K562 (cell line): ENCODE results near the gene B4GALT4. TPM values are rescaled to one million over a fixed set of nuclear protein-coding genes. Genes with fewer than 3 reads are reported as not detected.
"Not testable (repeated sequence)": the region's sequence is repeated elsewhere in the genome, so short reads cannot be mapped to it uniquely, and the experiment has no call there.

ENCODE experiments used
- ATAC-seq: fragments of 200-7000 bp; cut with Tn5 transposase; 3 replicates; pipeline ENCODE4 v1.9.1; 2020; ENCODE audit warnings: moderate library complexity
- BruUV-seq: library from RNA; stranded (reverse); fragments of 400-500 nt; replicated peaks from 2 replicates; lab custom pipeline; 2021; lab: Mats Ljungman, UMichigan
- CTCF ChIA-PET: fragments of 300-600 bp; formaldehyde crosslinking; extraction: SDS; loops from one replicate; lab custom pipeline; 2021; ENCODE audit warnings: low intra/inter-chr PET ratio; lab: Yijun Ruan, JAX
- POLR2A ChIA-PET: fragments of 300-600, 350-650 bp; sonication (Branson Sonifier 250); formaldehyde crosslinking; extraction: SDS; loops from one replicate; lab custom pipeline; 2021; ENCODE audit warnings: antibody characterized with exemption, inconsistent platforms; lab: Yijun Ruan, JAX
- DNase-seq, 4 experiments: peaks; one replicate each; pipeline versions ENCODE4 v3.0.0 to v3.0.0-alpha.2; 2011 to 2018; ENCODE audit warnings: low spot score in 3 of 4, mixed read lengths in 3 of 4; ENCODE audit errors: extremely low read depth in 1 of 4
- FAIRE-seq: peaks from 2 replicates; lab custom pipeline; 2011; peaks lifted over from hg19 to GRCh38; lab: Jason Lieb, UNC
- H2AFZ ChIP-seq: 2 replicates; pipeline ENCODE4 v1.6.0; 2011; ENCODE audit warnings: low read depth, low read length, control low read depth, inconsistent platforms
- H3K27ac ChIP-seq: fragments of 200-600 bp; 3 replicates; pipeline ENCODE4 v1.8.0; 2011; ENCODE audit warnings: low read depth, mild to moderate bottlenecking, control low read depth, inconsistent platforms, low read length, moderate library complexity, mixed read lengths; ENCODE audit errors: extremely low read depth
- H3K27me3 ChIP-seq, 2 experiments: fragments of 300-600 bp in 1 of 2; 2 replicates in 1 of 2; 3 replicates in 1 of 2; pipeline versions ENCODE4 v1.6.0 to v1.8.0; 2011; ENCODE audit warnings: inconsistent platforms in 2 of 2, low read length in 2 of 2, mild to moderate bottlenecking in 1 of 2, mixed read lengths in 1 of 2, moderate library complexity in 1 of 2; ENCODE audit not compliant: control insufficient read depth in 2 of 2, insufficient read depth in 2 of 2
- H3K36me3 ChIP-seq: fragments of 300-600 bp; 3 replicates; pipeline ENCODE4 v1.8.0; 2011; ENCODE audit warnings: mild to moderate bottlenecking, low read length, inconsistent platforms; ENCODE audit not compliant: control insufficient read depth, insufficient read depth
- H3K4me1 ChIP-seq, 2 experiments: fragments of 200-600 bp in 1 of 2; replicated peaks in 1 of 2; 2 replicates in 1 of 2; 3 replicates in 1 of 2; pipeline versions ENCODE4 v1.5.1 to v1.8.0; 2011; ENCODE audit warnings: inconsistent platforms in 2 of 2, low read length in 2 of 2, mild to moderate bottlenecking in 1 of 2, mixed read lengths in 1 of 2, moderate library complexity in 1 of 2; ENCODE audit not compliant: control insufficient read depth in 2 of 2, insufficient read depth in 2 of 2
- H3K4me2 ChIP-seq: 2 replicates; pipeline ENCODE4 v1.6.1; 2011; ENCODE audit warnings: low read length, control low read depth, inconsistent platforms, mixed read lengths; ENCODE audit not compliant: insufficient read depth
- H3K4me3 ChIP-seq: fragments of 200-600 bp; sonication (generic), shearing (Covaris generic); 2 replicates; pipeline ENCODE4 v1.5.1; 2016; ENCODE audit warnings: control low read depth, inconsistent platforms
- H3K79me2 ChIP-seq: fragments of 200-600 bp; 3 replicates; pipeline ENCODE4 v1.8.0; 2011; ENCODE audit warnings: low read length, inconsistent platforms; ENCODE audit not compliant: control insufficient read depth, insufficient read depth
- H3K9ac ChIP-seq, 2 experiments: 2 replicates each; pipeline versions ENCODE4 v1.6.0 to v1.6.1; 2011; ENCODE audit warnings: low read depth in 2 of 2, low read length in 2 of 2, control low read depth in 1 of 2, inconsistent platforms in 1 of 2, mild to moderate bottlenecking in 1 of 2, mixed read lengths in 1 of 2; ENCODE audit not compliant: insufficient read depth in 1 of 2
- H3K9me1 ChIP-seq: one replicate; pipeline ENCODE4 v1.6.0; 2011; ENCODE audit warnings: inconsistent platforms, mild to moderate bottlenecking, low read length, moderate library complexity; ENCODE audit not compliant: control insufficient read depth, insufficient read depth
- H3K9me3 ChIP-seq: replicated peaks from 2 replicates; pipeline ENCODE4 v1.5.1; 2011; ENCODE audit warnings: low read depth, low read length, inconsistent platforms; ENCODE audit not compliant: control insufficient read depth, insufficient read depth
- H4K20me1 ChIP-seq: replicated peaks from 2 replicates; pipeline ENCODE4 v1.6.1; 2011; ENCODE audit warnings: low read length, inconsistent platforms, mixed read lengths; ENCODE audit not compliant: control insufficient read depth, insufficient read depth
- ARID1B ChIP-seq: fragments of 450-650 bp; IDR thresholded peaks from 2 replicates; pipeline ENCODE4 v1.6.1; 2016; ENCODE audit warnings: antibody characterized with exemption, mild to moderate bottlenecking, inconsistent platforms
- CBFA2T2 ChIP-seq: fragments of 450-650 bp; conservative IDR thresholded peaks from 2 replicates; pipeline ENCODE4 v1.6.1; 2017; ENCODE audit warnings: mild to moderate bottlenecking
- CBFA2T3 ChIP-seq: fragments of 450-650 bp; IDR thresholded peaks from 2 replicates; pipeline ENCODE4 v1.6.1; 2017
- DMBX1 ChIP-seq: fragments of 250-450 bp; sonication (Bioruptor Pico); IDR thresholded peaks from 2 replicates; pipeline ENCODE4 v1.8.0; 2022; ENCODE audit warnings: inconsistent platforms, mild to moderate bottlenecking, moderate library complexity, borderline replicate concordance
- NCOR1 ChIP-seq: fragments of 450-650 bp; IDR thresholded peaks from 2 replicates; pipeline ENCODE4 v1.6.1; 2016; ENCODE audit warnings: mild to moderate bottlenecking, moderate library complexity
- NR2C1 ChIP-seq, 2 experiments: fragments of 450-650 bp; IDR thresholded peaks; 2 replicates each; pipeline ENCODE4 v1.6.1; 2017; ENCODE audit warnings: mild to moderate bottlenecking in 2 of 2, antibody characterized with exemption in 1 of 2, inconsistent platforms in 1 of 2, missing compliant biosample characterization in 1 of 2, missing genetic modification characterization in 1 of 2
- NR4A1 ChIP-seq, 2 experiments: fragments of 250-450 bp in 1 of 2; fragments of 450-650 bp in 1 of 2; sonication (Bioruptor Pico) in 1 of 2; IDR thresholded peaks; 2 replicates each; pipeline versions ENCODE4 v1.4.0 to v1.6.1; 2016 to 2020; ENCODE audit warnings: mild to moderate bottlenecking in 2 of 2, missing compliant biosample characterization in 1 of 2, missing genetic modification characterization in 1 of 2, moderate library complexity in 1 of 2
- TAL1 ChIP-seq: fragments of 450-650 bp; IDR thresholded peaks from 2 replicates; pipeline ENCODE4 v1.6.1; 2016; ENCODE audit warnings: mild to moderate bottlenecking
- WGBS: fragments of 100-300 bp; shearing (Covaris generic); methylation state at CpG from one replicate; pipeline ENCODE4 v1.1.6; 2016; ENCODE audit warnings: low coverage, mixed read lengths; ENCODE audit not compliant: insufficient coverage; ENCODE audit errors: missing lambda C conversion rate; 5-methylcytosine and 5-hydroxymethylcytosine counted together
- in situ Hi-C: fragments of 300-500 bp; cut with MboI; formaldehyde crosslinking; loops from 4 replicates; pipeline ENCODE4 v1.15.0; 2018; ENCODE audit warnings: inconsistent platforms, mixed read lengths
- intact Hi-C: fragments of 100-400 bp; cut with micrococcal nuclease; formaldehyde crosslinking; loops from 2 replicates; pipeline ENCODE4 v1.14.2; 2022
- polyA plus RNA-seq, 8 experiments: library from polyadenylated mRNA; depleted of rRNA in 4 of 8; stranded (reverse) in 5 of 8; unstranded in 3 of 8; fragments of >200 nt; fragmentation: Nextera tagmentation in 2 of 8; fragmentation: Illumina TruSeq in 1 of 8; extraction: Ambion mirVana in 2 of 8; extraction: Trizol in 1 of 8; gene quantifications; 2 replicates each; pipeline versions ENCODE4 v1.2.1 to v1.2.3, GENCODE V29; 2011 to 2014; ENCODE audit warnings: inconsistent platforms in 1 of 8, missing spikeins in 1 of 8
- total RNA-seq, 7 experiments: library from RNA; depleted of rRNA in 6 of 7; stranded (reverse); fragments of >200 nt in 6 of 7; fragmentation: Illumina TruSeq in 2 of 7; extraction: Trizol in 2 of 7; gene quantifications; 2 replicates each; pipeline versions ENCODE4 v1.2.1 to v1.2.3, GENCODE V29; 2011 to 2021; ENCODE audit warnings: low replicate concordance in 1 of 7
- TF ChIP-seq, protein P1 (sequence below): fragments of 450-650 bp; IDR thresholded peaks from 2 replicates; pipeline ENCODE4 v1.6.1; 2017; ENCODE audit warnings: antibody characterized with exemption, mild to moderate bottlenecking

The B4GALT4 gene
- total and polyA plus RNA-seq, 9 of the 15 experiments (the other 6 are each of a cell fraction or from before 2014, with no cell fraction given): 8.2 to 17.8 (median 12.2) TPM

DNA sequence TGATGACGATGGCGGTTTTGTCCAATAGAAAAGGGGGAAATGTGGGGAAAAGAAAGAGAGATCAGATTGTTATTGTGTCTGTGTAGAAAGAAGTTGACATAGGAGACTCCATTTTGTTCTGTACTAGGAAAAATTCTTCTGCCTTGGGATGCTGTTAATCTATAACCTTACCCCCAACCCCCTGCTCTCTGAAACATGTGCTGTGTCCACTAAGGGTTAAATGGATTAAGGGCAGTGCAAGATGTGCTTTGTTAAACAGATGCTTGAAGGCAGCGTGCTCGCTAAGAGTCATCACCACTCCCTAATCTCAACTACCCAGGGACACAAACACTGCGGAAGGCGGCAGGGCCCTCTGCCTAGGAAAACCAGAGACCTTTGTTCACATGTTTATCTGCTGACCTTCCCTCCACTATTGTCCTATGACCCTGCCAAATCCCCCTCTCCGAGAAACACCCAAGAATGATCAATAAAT, 2.4 kb upstream of the B4GALT4 start:
- WGBS: no CpG with 5 or more reads among the region's 7 CpGs
- H4K20me1 ChIP-seq; H3K9me1 ChIP-seq; H3K36me3 ChIP-seq; H3K9me3 ChIP-seq; H2AFZ ChIP-seq; H3K4me2 ChIP-seq; H3K4me3 ChIP-seq; FAIRE-seq; H3K9ac ChIP-seq; H3K27ac ChIP-seq; ATAC-seq; BruUV-seq; H3K27me3 ChIP-seq; DNase-seq; POLR2A ChIA-PET; TF ChIP-seq NR4A1 (CRISPR knock-in tag; IDR thresholded peaks at IDR 0.05); NR2C1 (IDR thresholded peaks at IDR 0.05): not testable (repeated sequence)
- in situ Hi-C loops: loop anchor here (25.0 kb wide), 1 partner anchor 356 kb away; no protein-coding TSS in a partner anchor
- Histone ChIP-seq H3K79me2 (peaks cover 22% of the 10 kb centered on the region), H3K4me1 (peaks cover 8 to 13% of the 10 kb centered on the region in 2 experiments; a peak in 4 of 5 replicates)
- CTCF ChIA-PET: interaction anchor here (0.7 kb wide), 1 partner anchor 91 kb away, joined by 4 read pairs; no protein-coding TSS in a partner anchor
- intact Hi-C loops: loop anchor here (5.0 to 10.0 kb wide), 2 partner anchors 208 to 361 kb away; partner anchors contain the start of gene IGSF11
- peak; percentile 72 for TF ChIP-seq CBFA2T3
- 0 out of 2 replicates have a peak, but pooled peaks have one; percentile 21 for TF ChIP-seq NCOR1
- 0 out of 2 replicates have a peak, but pooled peaks have one; percentile 31 for TF ChIP-seq NR4A1 (tag; IDR thresholded peaks at IDR 0.05)
- peak; percentile 64; the same call in 1 of the 2 replicates for TF ChIP-seq DMBX1 (CRISPR knock-in tag)
- TF ChIP-seq TAL1: peak; percentile 8; the same call in 1 of the 2 replicates
- peak; percentile 52 for TF ChIP-seq CBFA2T2
- TF ChIP-seq, protein P1, sequence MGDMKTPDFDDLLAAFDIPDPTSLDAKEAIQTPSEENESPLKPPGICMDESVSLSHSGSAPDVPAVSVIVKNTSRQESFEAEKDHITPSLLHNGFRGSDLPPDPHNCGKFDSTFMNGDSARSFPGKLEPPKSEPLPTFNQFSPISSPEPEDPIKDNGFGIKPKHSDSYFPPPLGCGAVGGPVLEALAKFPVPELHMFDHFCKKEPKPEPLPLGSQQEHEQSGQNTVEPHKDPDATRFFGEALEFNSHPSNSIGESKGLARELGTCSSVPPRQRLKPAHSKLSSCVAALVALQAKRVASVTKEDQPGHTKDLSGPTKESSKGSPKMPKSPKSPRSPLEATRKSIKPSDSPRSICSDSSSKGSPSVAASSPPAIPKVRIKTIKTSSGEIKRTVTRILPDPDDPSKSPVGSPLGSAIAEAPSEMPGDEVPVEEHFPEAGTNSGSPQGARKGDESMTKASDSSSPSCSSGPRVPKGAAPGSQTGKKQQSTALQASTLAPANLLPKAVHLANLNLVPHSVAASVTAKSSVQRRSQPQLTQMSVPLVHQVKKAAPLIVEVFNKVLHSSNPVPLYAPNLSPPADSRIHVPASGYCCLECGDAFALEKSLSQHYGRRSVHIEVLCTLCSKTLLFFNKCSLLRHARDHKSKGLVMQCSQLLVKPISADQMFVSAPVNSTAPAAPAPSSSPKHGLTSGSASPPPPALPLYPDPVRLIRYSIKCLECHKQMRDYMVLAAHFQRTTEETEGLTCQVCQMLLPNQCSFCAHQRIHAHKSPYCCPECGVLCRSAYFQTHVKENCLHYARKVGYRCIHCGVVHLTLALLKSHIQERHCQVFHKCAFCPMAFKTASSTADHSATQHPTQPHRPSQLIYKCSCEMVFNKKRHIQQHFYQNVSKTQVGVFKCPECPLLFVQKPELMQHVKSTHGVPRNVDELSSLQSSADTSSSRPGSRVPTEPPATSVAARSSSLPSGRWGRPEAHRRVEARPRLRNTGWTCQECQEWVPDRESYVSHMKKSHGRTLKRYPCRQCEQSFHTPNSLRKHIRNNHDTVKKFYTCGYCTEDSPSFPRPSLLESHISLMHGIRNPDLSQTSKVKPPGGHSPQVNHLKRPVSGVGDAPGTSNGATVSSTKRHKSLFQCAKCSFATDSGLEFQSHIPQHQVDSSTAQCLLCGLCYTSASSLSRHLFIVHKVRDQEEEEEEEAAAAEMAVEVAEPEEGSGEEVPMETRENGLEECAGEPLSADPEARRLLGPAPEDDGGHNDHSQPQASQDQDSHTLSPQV: peak; percentile 74
- TF ChIP-seq NR2C1 (tag; IDR thresholded peaks at IDR 0.05): peak; percentile 24; the same call in 1 of the 2 replicates
- TF ChIP-seq ARID1B: peak; percentile 28; the same call in 1 of the 2 replicates

DNA sequence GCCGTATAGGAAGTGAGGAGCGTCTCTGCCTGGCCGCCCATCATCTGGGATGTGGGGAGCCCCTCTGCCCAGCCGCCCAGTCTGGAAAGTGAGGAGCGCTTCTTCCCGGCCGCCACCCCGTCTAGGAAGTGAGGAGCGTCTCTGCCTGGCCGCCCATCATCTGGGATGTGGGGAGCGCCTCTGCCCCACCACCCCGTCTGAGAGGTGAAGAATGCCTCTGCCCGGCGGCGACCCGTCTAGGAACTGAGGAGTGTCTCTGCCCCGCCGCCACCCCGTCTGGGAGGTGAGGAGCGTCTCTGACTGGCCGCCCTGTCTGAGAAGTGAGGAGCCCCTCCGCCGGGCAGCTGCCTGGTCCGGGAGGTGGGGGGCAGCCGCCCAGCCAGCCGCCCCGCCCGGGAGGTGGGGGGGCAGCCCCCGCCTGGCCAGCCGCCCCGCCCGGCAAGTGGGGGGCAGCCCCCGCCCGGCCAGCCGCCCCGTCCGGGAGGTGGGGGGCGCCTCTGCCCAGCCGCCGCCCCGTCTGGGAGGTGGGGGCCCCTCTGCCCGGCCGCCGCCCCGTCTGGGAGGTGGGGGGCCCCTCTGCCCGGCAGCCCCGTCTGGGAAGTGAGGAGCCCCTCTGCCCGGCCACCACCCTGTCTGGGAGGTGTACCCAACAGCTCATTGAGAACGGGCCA, 1.8 kb upstream of the B4GALT4 start:
- H3K27me3 ChIP-seq, CTCF ChIA-PET, POLR2A ChIA-PET, H2AFZ ChIP-seq, H3K4me2 ChIP-seq, H3K9ac ChIP-seq, H3K4me3 ChIP-seq, DNase-seq, H3K36me3 ChIP-seq, H3K9me1 ChIP-seq, H3K27ac ChIP-seq, BruUV-seq, FAIRE-seq, H3K9me3 ChIP-seq, ATAC-seq, H4K20me1 ChIP-seq: not testable (repeated sequence)
- Histone ChIP-seq H3K4me1 (peaks cover 8 to 13% of the 10 kb centered on the region in 2 experiments; a peak in 4 of 5 replicates), H3K79me2 (peaks cover 25% of the 10 kb centered on the region)
- intact Hi-C loops (loop anchor here (5.0 to 10.0 kb wide), 2 partner anchors 208 to 360 kb away; partner anchors contain the start of gene IGSF11), in situ Hi-C loops (loop anchor here (25.0 kb wide), 1 partner anchor 355 kb away; no protein-coding TSS in a partner anchor)
- no CpG with 5 or more reads among the region's 49 CpGs for WGBS
